ENCODE results near the gene KAZN.

DNA sequence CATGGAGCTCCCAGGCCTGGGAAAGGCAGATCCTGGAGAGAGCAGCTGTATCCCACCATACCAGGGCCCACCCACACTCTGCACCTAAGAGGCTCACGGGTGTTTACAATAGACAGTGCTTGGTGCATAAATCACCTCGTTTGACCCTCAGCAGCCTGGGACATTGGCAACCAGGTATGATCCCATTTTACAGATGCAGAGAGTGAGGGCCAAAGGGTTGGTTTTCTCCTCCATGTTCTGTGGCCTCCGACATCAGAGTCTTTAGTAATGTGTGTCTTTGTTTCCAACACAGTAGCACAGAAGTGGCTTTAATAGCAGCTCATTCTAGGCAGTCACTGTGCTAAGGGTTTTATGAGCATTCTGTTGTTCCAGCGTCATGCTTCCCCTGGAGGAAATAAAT lies 176.5 kb downstream of the KAZN start:
- TF ChIP-seq CTCF (IDR thresholded peaks at IDR 0.05; ENCODE audit: low read depth, low read length, poor library complexity, severe bottlenecking) (no peak), EZH2phosphoT487 (IDR thresholded peaks at IDR 0.05; ENCODE audit: borderline replicate concordance, low read length) (no peak)
